H1 (cell line): ENCODE results near the gene NCOA1. TPM values are rescaled to one million over a fixed set of nuclear protein-coding genes. Genes with fewer than 3 reads are reported as not detected.

Experiments
- CTCF ChIA-PET: fragments of 300-600 bp; sonication (Branson Sonifier 250); formaldehyde crosslinking; loops from one replicate; lab custom pipeline; 2021; ENCODE audit not compliant: partially characterized antibody; lab: Charles Lee
- POLR2A ChIA-PET: fragments of 300-600 bp; sonication (Branson Sonifier 250); formaldehyde crosslinking; loops from one replicate; lab custom pipeline; 2021; ENCODE audit warnings: inconsistent platforms; ENCODE audit not compliant: partially characterized antibody; lab: Charles Lee
- DNase-seq, 2 experiments: peaks; one replicate each; pipeline versions ENCODE4 v3.0.0 to v3.0.0-alpha.2; 2010 to 2022; ENCODE audit warnings: low spot score in 2 of 2, low read depth in 1 of 2, mixed read lengths in 1 of 2
- FAIRE-seq: peaks from 2 replicates; lab custom pipeline; 2011; peaks lifted over from hg19 to GRCh38; lab: Jason Lieb, UNC
- H2AFZ ChIP-seq: 2 replicates; pipeline ENCODE4 v1.8.1; 2012; ENCODE audit warnings: low read length, inconsistent platforms
- H2AK5ac ChIP-seq: 2 replicates; pipeline ENCODE4 v1.6.1; 2013; ENCODE audit warnings: low read depth, low read length
- H2BK120ac ChIP-seq: replicated peaks from 2 replicates; pipeline ENCODE3; 2013; ENCODE audit warnings: low read depth, low read length, inconsistent platforms
- H2BK12ac ChIP-seq: 2 replicates; pipeline ENCODE4 v1.6.1; 2013; ENCODE audit warnings: low read depth, low read length
- H2BK15ac ChIP-seq: 2 replicates; pipeline ENCODE4 v1.6.1; 2013; ENCODE audit warnings: low read length
- H2BK20ac ChIP-seq: 2 replicates; pipeline ENCODE4 v1.6.1; 2013; ENCODE audit warnings: low read length
- H2BK5ac ChIP-seq: 2 replicates; pipeline ENCODE4 v1.6.1; 2013; ENCODE audit warnings: low read depth, low read length
- H3K14ac ChIP-seq: 2 replicates; pipeline ENCODE4 v1.6.1; 2013; ENCODE audit warnings: inconsistent platforms; ENCODE audit not compliant: insufficient read length
- H3K18ac ChIP-seq: 2 replicates; pipeline ENCODE4 v1.6.1; 2013; ENCODE audit warnings: low read length; ENCODE audit errors: extremely low read depth
- H3K23ac ChIP-seq: 2 replicates; pipeline ENCODE4 v1.6.1; 2013; ENCODE audit warnings: inconsistent platforms; ENCODE audit not compliant: insufficient read length
- H3K23me2 ChIP-seq: 2 replicates; pipeline ENCODE4 v1.6.1; 2013; ENCODE audit warnings: low read depth, low read length
- H3K27ac ChIP-seq: 2 replicates; pipeline ENCODE4 v1.6.1; 2011; ENCODE audit warnings: low read depth, low read length, inconsistent platforms
- H3K27me3 ChIP-seq, 4 experiments: replicated peaks in 1 of 4; 1 replicate in 1 of 4; 2 replicates in 3 of 4; pipeline versions ENCODE4 v1.6.1 to v1.8.1; 2011 to 2013; ENCODE audit warnings: low read length in 3 of 4, mild to moderate bottlenecking in 3 of 4, inconsistent platforms in 2 of 4, mixed read lengths in 2 of 4, moderate library complexity in 1 of 4; ENCODE audit not compliant: control insufficient read depth in 3 of 4, insufficient read depth in 3 of 4; ENCODE audit errors: extremely low read depth in 1 of 4
- H3K36me3 ChIP-seq, 4 experiments: 2 replicates each; pipeline versions ENCODE4 v1.6.1 to v1.8.1; 2011 to 2013; ENCODE audit warnings: mild to moderate bottlenecking in 4 of 4, low read length in 3 of 4, moderate library complexity in 2 of 4, control low read depth in 1 of 4, inconsistent platforms in 1 of 4; ENCODE audit not compliant: insufficient read depth in 4 of 4, control insufficient read depth in 2 of 4
- H3K4ac ChIP-seq: replicated peaks from 2 replicates; pipeline ENCODE3; 2013; ENCODE audit warnings: low read length, low read depth, mixed read lengths, inconsistent platforms; ENCODE audit not compliant: insufficient read length
- H3K4me1 ChIP-seq, 4 experiments: replicated peaks in 1 of 4; 1 replicate in 1 of 4; 2 replicates in 3 of 4; pipeline versions ENCODE4 v1.6.1 to v1.8.1; 2011 to 2013; ENCODE audit warnings: low read length in 3 of 4, inconsistent platforms in 2 of 4, mixed read lengths in 1 of 4; ENCODE audit not compliant: insufficient read depth in 4 of 4, control insufficient read depth in 3 of 4
- H3K4me2 ChIP-seq, 2 experiments: 2 replicates each; pipeline versions ENCODE4 v1.6.1 to v1.8.1; 2011 to 2013; ENCODE audit warnings: low read depth in 2 of 2, low read length in 2 of 2, control low read depth in 1 of 2, inconsistent platforms in 1 of 2, mild to moderate bottlenecking in 1 of 2; ENCODE audit not compliant: insufficient read depth in 1 of 2
- H3K4me3 ChIP-seq, 4 experiments: fragments of 200-600, 300-600 bp in 1 of 4; sonication (generic), shearing (Covaris generic), sonication (Bioruptor Twin) in 1 of 4; 2 replicates each; pipeline versions ENCODE4 v1.5.1 to v1.8.1; 2011 to 2016; ENCODE audit warnings: low read length in 4 of 4, low read depth in 3 of 4, control low read depth in 2 of 4, inconsistent platforms in 2 of 4, mild to moderate bottlenecking in 2 of 4, mixed read lengths in 1 of 4, moderate library complexity in 1 of 4; ENCODE audit not compliant: insufficient read depth in 2 of 4; ENCODE audit errors: extremely low read depth in 1 of 4
- H3K56ac ChIP-seq: replicated peaks from 2 replicates; pipeline ENCODE3; 2013; ENCODE audit warnings: low read depth, mild to moderate bottlenecking, mixed read lengths, low read length, inconsistent platforms; ENCODE audit not compliant: insufficient read length
- H3K79me1 ChIP-seq: 2 replicates; pipeline ENCODE4 v1.6.1; 2013; ENCODE audit warnings: low read depth, low read length, control low read depth
- H3K79me2 ChIP-seq, 2 experiments: 2 replicates each; pipeline versions ENCODE4 v1.6.1 to v1.8.1; 2012 to 2013; ENCODE audit warnings: low read length in 2 of 2, mild to moderate bottlenecking in 2 of 2, inconsistent platforms in 1 of 2; ENCODE audit not compliant: insufficient read depth in 2 of 2, control insufficient read depth in 1 of 2
- H3K9ac ChIP-seq, 4 experiments: replicated peaks in 1 of 4; 1 replicate in 1 of 4; 2 replicates in 3 of 4; pipeline versions ENCODE4 v1.6.1 to v1.8.1; 2011 to 2013; ENCODE audit warnings: low read depth in 3 of 4, low read length in 3 of 4, control low read depth in 2 of 4, mild to moderate bottlenecking in 2 of 4, moderate library complexity in 2 of 4, inconsistent platforms in 1 of 4; ENCODE audit errors: extremely low read depth in 1 of 4
- H3K9me3 ChIP-seq, 2 experiments: 2 replicates each; pipeline versions ENCODE4 v1.6.1 to v1.8.1; 2012 to 2013; ENCODE audit warnings: mild to moderate bottlenecking in 2 of 2, moderate library complexity in 2 of 2, control low read depth in 1 of 2, inconsistent platforms in 1 of 2, low read depth in 1 of 2, low read length in 1 of 2, mixed read lengths in 1 of 2; ENCODE audit not compliant: insufficient read depth in 2 of 2
- H4K20me1 ChIP-seq, 2 experiments: replicated peaks in 1 of 2; 2 replicates each; pipeline versions ENCODE3 to v1.8.1; 2011 to 2013; ENCODE audit warnings: inconsistent platforms in 2 of 2, low read length in 2 of 2, mild to moderate bottlenecking in 1 of 2; ENCODE audit not compliant: insufficient read depth in 2 of 2, control insufficient read depth in 1 of 2
- H4K5ac ChIP-seq: 2 replicates; pipeline ENCODE4 v1.6.1; 2013; ENCODE audit warnings: low read length, low read depth, mixed read lengths, inconsistent platforms; ENCODE audit not compliant: insufficient read length
- H4K8ac ChIP-seq: 2 replicates; pipeline ENCODE4 v1.8.0; 2013; ENCODE audit warnings: mild to moderate bottlenecking, moderate library complexity, low read length, inconsistent platforms; ENCODE audit not compliant: insufficient read depth; ENCODE audit errors: extremely low read depth
- H4K91ac ChIP-seq: replicated peaks from 2 replicates; pipeline ENCODE3; 2013; ENCODE audit warnings: low read length, mixed read lengths, inconsistent platforms; ENCODE audit not compliant: insufficient read length
- BRCA1 ChIP-seq: IDR thresholded peaks from 2 replicates; pipeline ENCODE4 v1.6.1; 2012; ENCODE audit warnings: low read depth, low read length, improper control_type of control experiment
- CBX5 ChIP-seq: fragments of 300-800, 300-1000 bp; sonication (generic); IDR thresholded peaks from 2 replicates; pipeline ENCODE4 v1.7.1; 2016; ENCODE audit warnings: antibody characterized with exemption, low read length, low read depth
- CHD1 ChIP-seq: IDR thresholded peaks from 2 replicates; pipeline ENCODE4 v1.6.1; 2012; ENCODE audit warnings: low read depth, low read length, improper control_type of control experiment
- HDAC2 ChIP-seq, 2 experiments: fragments of 300-600 bp in 1 of 2; sonication (generic) in 1 of 2; IDR thresholded peaks; 2 replicates each; pipeline ENCODE4 v1.6.1; 2011 to 2012; ENCODE audit warnings: low read depth in 2 of 2, low read length in 2 of 2, mild to moderate bottlenecking in 2 of 2, moderate library complexity in 2 of 2, borderline replicate concordance in 1 of 2, inconsistent platforms in 1 of 2
- TAF1 ChIP-seq: IDR thresholded peaks from 2 replicates; pipeline ENCODE4 v1.6.1; 2011; ENCODE audit warnings: mild to moderate bottlenecking, low read depth, low read length
- TBP ChIP-seq: IDR thresholded peaks from 2 replicates; pipeline ENCODE4 v1.6.1; 2011; ENCODE audit warnings: low read depth, low read length, improper control_type of control experiment
- WGBS, 2 experiments: shearing (Covaris generic) in 1 of 2; methylation state at CpG; one replicate each; pipeline versions ENCODE4 v1.1.6 to v1.1.7; 2013 to 2015; ENCODE audit warnings: low lambda C conversion rate in 2 of 2, mixed read lengths in 2 of 2, inconsistent platforms in 1 of 2, low coverage in 1 of 2, missing lambda C conversion rate in 1 of 2; ENCODE audit not compliant: insufficient replicate concordance in 2 of 2, insufficient coverage in 1 of 2, insufficient read length in 1 of 2; ENCODE audit errors: extremely low coverage in 1 of 2, missing lambda C conversion rate in 1 of 2; 5-methylcytosine and 5-hydroxymethylcytosine counted together
- polyA plus RNA-seq, 7 experiments: library from polyadenylated mRNA; depleted of rRNA in 3 of 7; stranded (reverse) in 5 of 7; unstranded in 2 of 7; fragments of >200 nt in 5 of 7; fragments of 200-250 nt in 2 of 7; gene quantifications; 1 replicate in 5 of 7; 2 replicates in 1 of 7; 4 replicates in 1 of 7; pipeline versions ENCODE4 v1.2.1 to v1.2.3, GENCODE V29; 2011 to 2013; ENCODE audit warnings: missing spikeins in 2 of 7, mixed read lengths in 2 of 7
- total RNA-seq: library from RNA; stranded (reverse); fragmentation: NEBNext Ultra II Directional; extraction: Animal tissue kit (Norgen Biotek cat#: 25700); gene quantifications from 2 replicates; pipeline ENCODE4 v1.2.1, GENCODE V29; 2021

NCOA1 gene
- total and polyA plus RNA-seq, 2 of the 8 experiments (the other 6 are each of a cell fraction or from before 2014, with no cell fraction given): 12.8 to 17.9 TPM

- 88% methylated on average over 1 of the region's 1 CpG; no CpG with 5 or more reads in 1 of the 2 experiments for WGBS, 2 experiments
- no peak overlapping the region for H2AFZ ChIP-seq
- no peak overlapping the region for H2BK20ac ChIP-seq
- no peaks in the 10 kb centered on the region for H3K9me3 ChIP-seq
- H2BK12ac ChIP-seq: no peak overlapping the region
- H4K5ac ChIP-seq: no peak overlapping the region
- H3K23ac ChIP-seq: no peak overlapping the region
- no peak overlapping the region for H4K8ac ChIP-seq
- H3K79me1 ChIP-seq: no peaks in the 10 kb centered on the region
- H3K4ac ChIP-seq: no peak overlapping the region
- H3K23me2 ChIP-seq: no peaks in the 10 kb centered on the region
- no peaks in the 10 kb centered on the region for H3K27me3 ChIP-seq
- H2AK5ac ChIP-seq: no peak overlapping the region
- H2BK15ac ChIP-seq: no peak overlapping the region
- ChIA-PET CTCF (interaction anchor here (0.6 to 0.7 kb wide), 2 partner anchors 16 to 59 kb away, joined by 3 to 4 read pairs; no protein-coding TSS in a partner anchor), POLR2A (no interaction called here)
- no peak overlapping the region for H3K4me2 ChIP-seq
- H4K91ac ChIP-seq: no peak overlapping the region
- H2BK5ac ChIP-seq: no peak overlapping the region
- no peak overlapping the region for H2BK120ac ChIP-seq
- H3K14ac ChIP-seq: no peak overlapping the region
- no peaks in the 10 kb centered on the region for H3K79me2 ChIP-seq
- no peak for TF ChIP-seq TAF1
- no peak for TF ChIP-seq BRCA1
- TF ChIP-seq TBP: no peak
- TF ChIP-seq CHD1: no peak
- no peak for TF ChIP-seq HDAC2 (IDR thresholded peaks at IDR 0.05; ENCODE audit: borderline replicate concordance in 1 of 2, low read depth in 2 of 2, low read length in 2 of 2)
- TF ChIP-seq CBX5: no peak
- no peak for DNase-seq
- no peak for FAIRE-seq
- H3K4me1 ChIP-seq: no peaks in the 10 kb centered on the region
- H3K4me3 ChIP-seq: no peak overlapping the region
- H4K20me1 ChIP-seq: no peaks in the 10 kb centered on the region
- H3K36me3 ChIP-seq: no peaks in the 10 kb centered on the region
- H3K9ac ChIP-seq: no peak overlapping the region
- no peak overlapping the region for H3K56ac ChIP-seq
- H3K27ac ChIP-seq: no peak overlapping the region
- no peak overlapping the region for H3K18ac ChIP-seq
Observed at GRCh38 chr2:24731923-24732322, 240.9 kb downstream of the NCOA1 start.
